Hepatocyte (in vitro differentiated cells): ENCODE data around the gene METTL6.

ENCODE experiments used
- EZH2 ChIP-seq: fragments of 200-600 bp; sonication (generic); IDR thresholded peaks from 2 replicates; pipeline ENCODE4 v1.6.1; 2016; ENCODE audit warnings: antibody characterized with exemption, mild to moderate bottlenecking, borderline replicate concordance
- EZH2phosphoT487 ChIP-seq: fragments of 200-600 bp; sonication (generic); IDR thresholded peaks from one replicate; pipeline ENCODE4 v1.6.1; 2018; ENCODE audit warnings: antibody characterized with exemption, mild to moderate bottlenecking, low read depth, moderate library complexity; ENCODE audit not compliant: unreplicated experiment, severe bottlenecking
- TF ChIP-seq, protein P1 (sequence below): fragments of 200-600 bp; sonication (generic); IDR thresholded peaks from 2 replicates; pipeline ENCODE4 v1.5.1; 2016; ENCODE audit warnings: antibody characterized with exemption, mild to moderate bottlenecking; ENCODE audit not compliant: poor library complexity

DNA sequence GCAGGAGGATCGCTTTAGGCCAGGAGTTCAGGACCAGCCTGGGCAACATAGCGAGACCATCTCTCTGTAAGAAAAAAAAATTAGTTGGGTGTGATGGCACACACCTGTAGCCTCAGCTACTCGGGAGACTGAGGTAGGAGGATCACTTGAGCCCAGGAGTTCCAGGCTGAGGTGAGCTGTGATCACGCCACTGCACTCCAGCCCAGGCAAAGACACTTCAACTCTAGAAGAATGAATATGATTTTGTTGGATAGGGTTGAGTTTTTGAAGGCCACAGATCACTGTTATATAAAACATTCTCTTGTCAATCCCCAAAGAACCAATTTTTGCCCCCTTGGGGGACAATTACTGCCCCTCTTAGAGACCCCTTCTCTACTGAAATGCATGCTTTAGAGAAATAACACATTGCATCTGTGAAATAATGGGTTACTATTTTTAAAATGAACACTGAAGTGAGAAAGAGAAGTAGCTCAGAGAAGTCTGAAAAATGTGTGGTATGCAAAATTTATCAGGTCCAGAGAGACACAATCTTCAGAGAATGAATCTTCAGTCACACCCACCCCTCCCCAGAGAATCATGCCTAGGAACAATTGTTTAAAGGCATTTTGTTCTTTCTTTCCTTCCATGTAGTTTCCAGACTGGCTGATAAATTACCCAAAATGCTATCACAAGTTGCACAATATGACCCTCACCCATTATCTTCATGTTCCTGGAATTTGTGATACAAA lies 42.7 kb downstream of the METTL6 start:
- TF ChIP-seq EZH2phosphoT487 (no peak), EZH2 (no peak)
- TF ChIP-seq, protein P1, sequence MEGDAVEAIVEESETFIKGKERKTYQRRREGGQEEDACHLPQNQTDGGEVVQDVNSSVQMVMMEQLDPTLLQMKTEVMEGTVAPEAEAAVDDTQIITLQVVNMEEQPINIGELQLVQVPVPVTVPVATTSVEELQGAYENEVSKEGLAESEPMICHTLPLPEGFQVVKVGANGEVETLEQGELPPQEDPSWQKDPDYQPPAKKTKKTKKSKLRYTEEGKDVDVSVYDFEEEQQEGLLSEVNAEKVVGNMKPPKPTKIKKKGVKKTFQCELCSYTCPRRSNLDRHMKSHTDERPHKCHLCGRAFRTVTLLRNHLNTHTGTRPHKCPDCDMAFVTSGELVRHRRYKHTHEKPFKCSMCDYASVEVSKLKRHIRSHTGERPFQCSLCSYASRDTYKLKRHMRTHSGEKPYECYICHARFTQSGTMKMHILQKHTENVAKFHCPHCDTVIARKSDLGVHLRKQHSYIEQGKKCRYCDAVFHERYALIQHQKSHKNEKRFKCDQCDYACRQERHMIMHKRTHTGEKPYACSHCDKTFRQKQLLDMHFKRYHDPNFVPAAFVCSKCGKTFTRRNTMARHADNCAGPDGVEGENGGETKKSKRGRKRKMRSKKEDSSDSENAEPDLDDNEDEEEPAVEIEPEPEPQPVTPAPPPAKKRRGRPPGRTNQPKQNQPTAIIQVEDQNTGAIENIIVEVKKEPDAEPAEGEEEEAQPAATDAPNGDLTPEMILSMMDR: no peak
